ENCODE measurements around the gene CNIH4. TPM values are rescaled to one million over a fixed set of nuclear protein-coding genes. Genes with fewer than 3 reads are reported as not detected.

The CNIH4 gene
- total and polyA plus RNA-seq, 4 donors, result 27.8 to 146 (median 113) TPM

DNA sequence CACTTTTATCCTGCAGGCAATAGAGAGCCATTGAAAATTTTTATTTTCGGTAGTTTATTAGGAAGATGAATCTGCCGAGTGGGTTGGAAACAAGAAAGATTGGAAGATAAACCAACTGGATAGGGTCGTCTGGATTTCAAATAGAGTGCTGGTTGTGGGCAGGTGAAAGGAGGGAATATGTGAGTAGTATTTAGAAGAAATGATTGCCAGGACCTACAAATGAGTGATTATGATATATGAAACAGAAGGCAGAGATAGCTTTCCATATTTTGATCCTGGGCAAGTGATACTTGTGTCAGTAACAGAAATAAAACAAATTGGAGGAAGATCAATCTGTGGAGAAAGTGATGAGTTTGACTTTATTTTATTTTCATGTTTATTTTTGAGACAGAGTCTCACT is 2.5 kb downstream of the CNIH4 start:
- ATAC-seq (ENCODE audit: insufficient read depth, low FRiP score) (no peak), DNase-seq (no peak)
- TF ChIP-seq, protein P1, sequence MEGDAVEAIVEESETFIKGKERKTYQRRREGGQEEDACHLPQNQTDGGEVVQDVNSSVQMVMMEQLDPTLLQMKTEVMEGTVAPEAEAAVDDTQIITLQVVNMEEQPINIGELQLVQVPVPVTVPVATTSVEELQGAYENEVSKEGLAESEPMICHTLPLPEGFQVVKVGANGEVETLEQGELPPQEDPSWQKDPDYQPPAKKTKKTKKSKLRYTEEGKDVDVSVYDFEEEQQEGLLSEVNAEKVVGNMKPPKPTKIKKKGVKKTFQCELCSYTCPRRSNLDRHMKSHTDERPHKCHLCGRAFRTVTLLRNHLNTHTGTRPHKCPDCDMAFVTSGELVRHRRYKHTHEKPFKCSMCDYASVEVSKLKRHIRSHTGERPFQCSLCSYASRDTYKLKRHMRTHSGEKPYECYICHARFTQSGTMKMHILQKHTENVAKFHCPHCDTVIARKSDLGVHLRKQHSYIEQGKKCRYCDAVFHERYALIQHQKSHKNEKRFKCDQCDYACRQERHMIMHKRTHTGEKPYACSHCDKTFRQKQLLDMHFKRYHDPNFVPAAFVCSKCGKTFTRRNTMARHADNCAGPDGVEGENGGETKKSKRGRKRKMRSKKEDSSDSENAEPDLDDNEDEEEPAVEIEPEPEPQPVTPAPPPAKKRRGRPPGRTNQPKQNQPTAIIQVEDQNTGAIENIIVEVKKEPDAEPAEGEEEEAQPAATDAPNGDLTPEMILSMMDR (IDR thresholded peaks at IDR 0.05; ENCODE audit: control extremely low read depth, extremely low read depth), result no peak
- H3K36me3 ChIP-seq (ENCODE audit: control insufficient read depth in 4 of 4, insufficient read depth in 4 of 4, low read length in 4 of 4), result peaks cover 0 to 2% (median 0%) of the 10 kb centered on the region in 4 donors
- H3K27me3 ChIP-seq (ENCODE audit: control insufficient read depth in 3 of 3, insufficient read depth in 3 of 3, low read length in 2 of 3), result no peaks in the 10 kb centered on the region
- WGBS, 2 donors, result 78 to 82% methylated on average over 3 of the region's 3 CpGs
- no peak overlapping the region for H3K9ac ChIP-seq (ENCODE audit: insufficient read depth in 1 of 2, low read length in 2 of 2)
- H3K9me3 ChIP-seq (ENCODE audit: control insufficient read depth in 4 of 4, insufficient read depth in 3 of 4, low read length in 3 of 4), result no peaks in the 10 kb centered on the region
- no peak overlapping the region for H3K27ac ChIP-seq (ENCODE audit: low read depth in 1 of 2, low read length in 1 of 2)
- H3K4me1 ChIP-seq (ENCODE audit: control insufficient read depth in 5 of 5, insufficient read depth in 5 of 5, low read length in 5 of 5), result peaks cover 0 to 12% (median 4%) of the 10 kb centered on the region in 5 donors
- H3K4me3 ChIP-seq, result no peak overlapping the region

DNA sequence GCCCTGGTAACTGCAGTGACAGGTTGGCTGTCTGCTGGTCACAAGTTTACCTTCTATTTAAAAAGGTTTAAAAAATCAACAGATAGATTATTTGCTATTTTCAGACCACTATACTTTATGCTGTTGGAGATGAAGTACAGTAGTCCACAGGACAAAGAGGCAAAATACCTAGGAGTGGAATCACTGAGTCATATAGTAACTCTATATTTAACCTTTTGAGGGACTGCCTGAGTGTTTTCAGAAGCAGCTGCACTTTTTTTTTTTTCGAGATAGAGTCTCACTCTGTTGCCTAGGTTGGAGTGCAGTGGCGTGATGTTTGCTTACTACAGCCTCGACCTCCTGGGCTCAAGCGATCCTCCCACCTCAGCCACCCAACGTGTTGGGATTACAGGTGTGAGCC is 11.7 kb downstream of the CNIH4 start:
- 90 to 95% methylated on average over 5 of the region's 5 CpGs for WGBS, 2 donors
- Histone ChIP-seq H3K9me3 (ENCODE audit: control insufficient read depth in 4 of 4, insufficient read depth in 3 of 4, low read length in 3 of 4) (no peaks in the 10 kb centered on the region), H3K36me3 (ENCODE audit: control insufficient read depth in 4 of 4, insufficient read depth in 4 of 4, low read length in 4 of 4) (peaks cover 19 to 42% (median 24%) of the 10 kb centered on the region in 4 donors), H3K4me3 (no peak overlapping the region), H3K27me3 (ENCODE audit: control insufficient read depth in 3 of 3, insufficient read depth in 3 of 3, low read length in 2 of 3) (no peaks in the 10 kb centered on the region), H3K27ac (ENCODE audit: low read depth in 1 of 2, low read length in 1 of 2) (no peak overlapping the region), H3K9ac (ENCODE audit: insufficient read depth in 1 of 2, low read length in 2 of 2) (no peak overlapping the region), H3K4me1 (ENCODE audit: control insufficient read depth in 5 of 5, insufficient read depth in 5 of 5, low read length in 5 of 5) (no peaks in the 10 kb centered on the region)
- ATAC-seq (ENCODE audit: insufficient read depth, low FRiP score), result no peak
- TF ChIP-seq, protein P1 (IDR thresholded peaks at IDR 0.05; ENCODE audit: control extremely low read depth, extremely low read depth), result no peak
- DNase-seq, result no peak

DNA sequence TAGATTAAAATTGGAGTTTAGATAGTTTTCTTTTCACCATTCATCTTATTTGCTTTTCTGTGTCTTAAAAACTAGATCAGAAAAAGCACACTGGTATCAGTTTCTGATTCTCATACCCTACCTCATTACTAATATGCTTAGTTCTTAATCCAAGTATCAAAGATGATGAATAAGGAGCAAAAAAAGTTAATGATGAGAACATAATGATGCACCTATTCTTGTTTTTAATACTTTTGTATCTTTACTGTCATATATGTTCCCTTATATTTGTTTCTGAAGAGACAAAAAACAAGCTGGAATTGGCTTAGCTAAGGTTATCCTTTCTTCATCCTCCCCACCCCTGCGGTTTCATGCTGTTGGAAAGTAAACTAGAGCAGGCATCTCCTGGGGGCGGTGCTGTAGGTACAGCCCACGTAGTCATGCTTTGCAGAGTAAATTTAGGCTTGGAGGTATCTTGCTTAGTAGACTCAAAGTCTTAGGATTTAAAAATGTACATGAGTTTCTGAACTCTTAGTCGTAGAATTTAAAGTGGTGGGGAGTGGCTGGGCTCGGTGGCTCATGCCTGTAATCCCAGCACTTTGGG is 16.4 kb downstream of the CNIH4 start:
- no peaks in the 10 kb centered on the region for H3K27me3 ChIP-seq (ENCODE audit: control insufficient read depth in 3 of 3, insufficient read depth in 3 of 3, low read length in 2 of 3)
- no peak overlapping the region for H3K27ac ChIP-seq (ENCODE audit: low read depth in 1 of 2, low read length in 1 of 2)
- ATAC-seq (ENCODE audit: insufficient read depth, low FRiP score) (no peak), DNase-seq (no peak)
- WGBS, 2 donors, result 92 to 98% methylated on average over 5 of the region's 5 CpGs
- TF ChIP-seq, protein P1 (IDR thresholded peaks at IDR 0.05; ENCODE audit: control extremely low read depth, extremely low read depth), result no peak
- no peak overlapping the region for H3K4me3 ChIP-seq
- H3K4me1 ChIP-seq (ENCODE audit: control insufficient read depth in 5 of 5, insufficient read depth in 5 of 5, low read length in 5 of 5), result no peaks in the 10 kb centered on the region
- H3K9me3 ChIP-seq (ENCODE audit: control insufficient read depth in 4 of 4, insufficient read depth in 3 of 4, low read length in 3 of 4), result no peaks in the 10 kb centered on the region
- H3K36me3 ChIP-seq (ENCODE audit: control insufficient read depth in 4 of 4, insufficient read depth in 4 of 4, low read length in 4 of 4), result peaks cover 29 to 40% (median 31%) of the 10 kb centered on the region in 4 donors
- no peak overlapping the region for H3K9ac ChIP-seq (ENCODE audit: insufficient read depth in 1 of 2, low read length in 2 of 2)

DNA sequence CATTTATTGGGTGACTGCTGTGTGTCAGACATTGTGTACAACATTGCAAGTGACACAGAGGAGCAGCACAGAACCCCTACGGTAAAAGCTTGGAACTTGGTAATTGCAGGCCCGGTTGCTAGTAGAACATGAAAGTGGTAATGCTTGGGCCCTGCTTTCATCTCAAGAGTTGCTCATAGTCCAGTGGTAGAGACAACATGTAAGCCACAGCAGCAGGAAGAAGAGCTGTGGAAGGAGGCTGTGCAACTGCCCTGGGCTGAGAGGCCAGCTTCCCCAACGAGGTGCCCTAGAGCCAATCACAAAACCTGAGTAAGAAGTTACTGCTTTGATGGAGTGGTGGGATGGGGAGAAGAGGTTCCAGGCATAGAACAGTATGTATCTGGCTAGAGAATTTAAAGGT is 18.4 kb downstream of the CNIH4 start:
- TF ChIP-seq, protein P1 (IDR thresholded peaks at IDR 0.05; ENCODE audit: control extremely low read depth, extremely low read depth), result no peak
- Histone ChIP-seq H3K4me1 (ENCODE audit: control insufficient read depth in 5 of 5, insufficient read depth in 5 of 5, low read length in 5 of 5) (no peaks in the 10 kb centered on the region), H3K36me3 (ENCODE audit: control insufficient read depth in 4 of 4, insufficient read depth in 4 of 4, low read length in 4 of 4) (peaks cover 20 to 42% (median 27%) of the 10 kb centered on the region in 4 donors), H3K27ac (ENCODE audit: low read depth in 1 of 2, low read length in 1 of 2) (no peak overlapping the region), H3K4me3 (no peak overlapping the region), H3K9me3 (ENCODE audit: control insufficient read depth in 4 of 4, insufficient read depth in 3 of 4, low read length in 3 of 4) (no peaks in the 10 kb centered on the region), H3K27me3 (ENCODE audit: control insufficient read depth in 3 of 3, insufficient read depth in 3 of 3, low read length in 2 of 3) (no peaks in the 10 kb centered on the region), H3K9ac (ENCODE audit: insufficient read depth in 1 of 2, low read length in 2 of 2) (no peak overlapping the region)
- no peak for DNase-seq
- no peak for ATAC-seq (ENCODE audit: insufficient read depth, low FRiP score)
- WGBS, 2 donors, result 64 to 70% methylated on average over 3 of the region's 3 CpGs

Data from lung (tissue), 12 donors.